Osteoblast (primary cell): ENCODE data around the gene DHODH. TPM values are rescaled to one million over a fixed set of nuclear protein-coding genes. Genes with fewer than 3 reads are reported as not detected.
"Not testable (repeated sequence)": the region's sequence is repeated elsewhere in the genome, so short reads cannot be mapped to it uniquely, and the experiment has no call there.

Experiments
- DNase-seq: peaks from one replicate; pipeline ENCODE4 v3.0.0; 2011; ENCODE audit warnings: low spot score, mixed read lengths; ENCODE audit not compliant: insufficient read length; ENCODE audit errors: missing footprints
- H2AFZ ChIP-seq: 2 replicates; pipeline ENCODE4 v1.6.0; 2011; ENCODE audit warnings: mild to moderate bottlenecking, low read length
- H3K27ac ChIP-seq: 2 replicates; pipeline ENCODE4 v1.5.1; 2011; ENCODE audit warnings: mild to moderate bottlenecking, low read depth, low read length, moderate library complexity
- H3K27me3 ChIP-seq: 2 replicates; pipeline ENCODE4 v1.6.0; 2012; ENCODE audit warnings: mild to moderate bottlenecking, control low read depth, inconsistent platforms, low read length, moderate library complexity; ENCODE audit not compliant: insufficient read depth
- H3K36me3 ChIP-seq: 2 replicates; pipeline ENCODE4 v1.5.1; 2011; ENCODE audit warnings: mild to moderate bottlenecking, low read length, control low read depth, moderate library complexity; ENCODE audit not compliant: insufficient read depth
- H3K4me1 ChIP-seq: 2 replicates; pipeline ENCODE4 v1.5.1; 2011; ENCODE audit warnings: mild to moderate bottlenecking, low read length, control low read depth, moderate library complexity; ENCODE audit not compliant: insufficient read depth
- H3K4me2 ChIP-seq: 2 replicates; pipeline ENCODE4 v1.6.0; 2011; ENCODE audit warnings: mild to moderate bottlenecking, low read length; ENCODE audit not compliant: insufficient read depth
- H3K4me3 ChIP-seq: fragments of 200-600 bp; sonication (generic); 3 replicates; pipeline ENCODE4 v1.5.1; 2012; ENCODE audit warnings: mild to moderate bottlenecking, low read length, inconsistent platforms; ENCODE audit not compliant: insufficient read depth
- H3K79me2 ChIP-seq: 2 replicates; pipeline ENCODE4 v1.6.0; 2012; ENCODE audit warnings: mild to moderate bottlenecking, low read length, control low read depth, inconsistent platforms; ENCODE audit not compliant: insufficient read depth
- H3K9me3 ChIP-seq: 2 replicates; pipeline ENCODE4 v1.5.1; 2011; ENCODE audit warnings: low read depth, low read length, control low read depth
- H4K20me1 ChIP-seq: 2 replicates; pipeline ENCODE4 v1.6.0; 2012; ENCODE audit warnings: mild to moderate bottlenecking, low read length, control low read depth; ENCODE audit not compliant: insufficient read depth
- CTCF ChIP-seq: IDR thresholded peaks from 2 replicates; pipeline ENCODE4 v1.5.1; 2011; ENCODE audit warnings: mild to moderate bottlenecking, low read depth, low read length, moderate library complexity; ENCODE audit errors: extremely low read depth
- total RNA-seq: library from RNA; depleted of rRNA; stranded (reverse); fragments of >200 nt; gene quantifications from 2 replicates; pipeline ENCODE4 v1.2.3, GENCODE V29; 2012

Gene DHODH
- total RNA-seq, 1 donor, result 4.7 TPM

GRCh38 chr16:71986131-71986530, 22.4 kb upstream of the DHODH start:
- H3K4me1 ChIP-seq, result no peaks in the 10 kb centered on the region
- H3K27me3 ChIP-seq, result peaks cover 2% of the 10 kb centered on the region
- no peaks in the 10 kb centered on the region for H3K79me2 ChIP-seq
- H3K4me2 ChIP-seq, result no peak overlapping the region
- TF ChIP-seq CTCF, result no peak
- H3K9me3 ChIP-seq, result no peaks in the 10 kb centered on the region
- H4K20me1 ChIP-seq, result no peaks in the 10 kb centered on the region
- no peak overlapping the region for H2AFZ ChIP-seq
- no peak overlapping the region for H3K27ac ChIP-seq
- no peak overlapping the region for H3K4me3 ChIP-seq
- no peak for DNase-seq
- H3K36me3 ChIP-seq, result no peaks in the 10 kb centered on the region

- H3K4me2 ChIP-seq, result no peak overlapping the region
- H3K4me1 ChIP-seq, result no peaks in the 10 kb centered on the region
- H3K79me2 ChIP-seq, result no peaks in the 10 kb centered on the region
- no peak for TF ChIP-seq CTCF
- no peak overlapping the region for H3K4me3 ChIP-seq
- no peaks in the 10 kb centered on the region for H3K9me3 ChIP-seq
- H3K27me3 ChIP-seq, result peaks cover 2% of the 10 kb centered on the region
- DNase-seq, result no peak
- H2AFZ ChIP-seq, result no peak overlapping the region
- no peaks in the 10 kb centered on the region for H4K20me1 ChIP-seq
- H3K27ac ChIP-seq, result no peak overlapping the region
- no peaks in the 10 kb centered on the region for H3K36me3 ChIP-seq
These were observed 13.5 kb upstream of the DHODH start for GRCh38 chr16:71995038-71995437.

- not testable (repeated sequence) for H3K36me3 ChIP-seq, H2AFZ ChIP-seq, H3K4me1 ChIP-seq, H3K4me2 ChIP-seq, H3K79me2 ChIP-seq, H3K4me3 ChIP-seq, DNase-seq, H4K20me1 ChIP-seq, H3K27me3 ChIP-seq, H3K9me3 ChIP-seq, H3K27ac ChIP-seq
These were observed 11.0 kb upstream of the DHODH start for GRCh38 chr16:71997578-71997977.

- H3K27me3 ChIP-seq, result peaks cover 3% of the 10 kb centered on the region
- no peaks in the 10 kb centered on the region for H3K4me1 ChIP-seq
- no peak overlapping the region for H3K4me3 ChIP-seq
- TF ChIP-seq CTCF, result no peak
- no peak overlapping the region for H3K27ac ChIP-seq
- H4K20me1 ChIP-seq, result no peaks in the 10 kb centered on the region
- H3K9me3 ChIP-seq, result no peaks in the 10 kb centered on the region
- H3K79me2 ChIP-seq, result no peaks in the 10 kb centered on the region
- no peaks in the 10 kb centered on the region for H3K36me3 ChIP-seq
- no peak overlapping the region for H3K4me2 ChIP-seq
- DNase-seq, result no peak
- no peak overlapping the region for H2AFZ ChIP-seq
These were observed 7.2 kb upstream of the DHODH start for GRCh38 chr16:72001180-72001874.
